Chondrocyte (in vitro differentiated cells): ENCODE measurements around the gene TWF1. TPM values are rescaled to one million over a fixed set of nuclear protein-coding genes. Genes with fewer than 3 reads are reported as not detected.

Experiments
- DNase-seq: peaks from one replicate; pipeline ENCODE4 v3.0.0; 2021; ENCODE audit warnings: mixed read lengths, low spot score
- H3K27ac Mint-ChIP-seq: one replicate; pipeline ENCODE4 v1.8.0; 2021; ENCODE audit warnings: mild to moderate bottlenecking, moderate library complexity, mixed read lengths; ENCODE audit not compliant: unreplicated experiment
- H3K27me3 Mint-ChIP-seq: 2 replicates; pipeline ENCODE4 v1.8.0; 2021; ENCODE audit warnings: low read depth, mixed read lengths
- H3K36me3 Mint-ChIP-seq: 2 replicates; pipeline ENCODE4 v1.8.0; 2021; ENCODE audit warnings: low read depth, mixed read lengths
- H3K4me1 Mint-ChIP-seq: 2 replicates; pipeline ENCODE4 v1.8.0; 2021; ENCODE audit warnings: low read depth, mild to moderate bottlenecking, mixed read lengths
- H3K4me3 Mint-ChIP-seq: one replicate; pipeline ENCODE4 v1.8.0; 2021; ENCODE audit warnings: mild to moderate bottlenecking, moderate library complexity, mixed read lengths; ENCODE audit not compliant: unreplicated experiment
- H3K9me3 Mint-ChIP-seq: 2 replicates; pipeline ENCODE4 v1.8.0; 2021; ENCODE audit warnings: low read depth, mixed read lengths
- total RNA-seq: library from RNA; stranded (reverse); gene quantifications from 3 replicates; pipeline ENCODE4 v1.2.1, GENCODE V29; 2021
- TF ChIP-seq, protein P1 (sequence below): fragments of 200-600 bp; sonication (generic); IDR thresholded peaks from 2 replicates; pipeline ENCODE4 v1.5.0; 2021; ENCODE audit warnings: antibody characterized with exemption, mild to moderate bottlenecking, moderate library complexity

TWF1 gene
- total RNA-seq, 1 donor from 2014 or later, result 91.6 TPM

- Mint-ChIP-seq H3K27me3 (no peaks in the 10 kb centered on the region), H3K27ac (peak overlapping the region; percentile 100), H3K36me3 (peaks cover 3% of the 10 kb centered on the region), H3K4me1 (peaks cover 26% of the 10 kb centered on the region), H3K9me3 (no peaks in the 10 kb centered on the region), H3K4me3 (peak overlapping the region; percentile 99)
- DNase-seq, result no peak
- TF ChIP-seq, protein P1, sequence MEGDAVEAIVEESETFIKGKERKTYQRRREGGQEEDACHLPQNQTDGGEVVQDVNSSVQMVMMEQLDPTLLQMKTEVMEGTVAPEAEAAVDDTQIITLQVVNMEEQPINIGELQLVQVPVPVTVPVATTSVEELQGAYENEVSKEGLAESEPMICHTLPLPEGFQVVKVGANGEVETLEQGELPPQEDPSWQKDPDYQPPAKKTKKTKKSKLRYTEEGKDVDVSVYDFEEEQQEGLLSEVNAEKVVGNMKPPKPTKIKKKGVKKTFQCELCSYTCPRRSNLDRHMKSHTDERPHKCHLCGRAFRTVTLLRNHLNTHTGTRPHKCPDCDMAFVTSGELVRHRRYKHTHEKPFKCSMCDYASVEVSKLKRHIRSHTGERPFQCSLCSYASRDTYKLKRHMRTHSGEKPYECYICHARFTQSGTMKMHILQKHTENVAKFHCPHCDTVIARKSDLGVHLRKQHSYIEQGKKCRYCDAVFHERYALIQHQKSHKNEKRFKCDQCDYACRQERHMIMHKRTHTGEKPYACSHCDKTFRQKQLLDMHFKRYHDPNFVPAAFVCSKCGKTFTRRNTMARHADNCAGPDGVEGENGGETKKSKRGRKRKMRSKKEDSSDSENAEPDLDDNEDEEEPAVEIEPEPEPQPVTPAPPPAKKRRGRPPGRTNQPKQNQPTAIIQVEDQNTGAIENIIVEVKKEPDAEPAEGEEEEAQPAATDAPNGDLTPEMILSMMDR, result no peak
These were observed 588 bp upstream of the TWF1 start for GRCh38 chr12:43806737-43807072.

GRCh38 chr12:43805149-43805859 lies 813 bp downstream of the TWF1 start:
- peaks cover 26% of the 10 kb centered on the region for H3K4me1 Mint-ChIP-seq
- no peaks in the 10 kb centered on the region for H3K9me3 Mint-ChIP-seq
- peak overlapping the region; percentile 99 for H3K4me3 Mint-ChIP-seq
- peaks cover 7% of the 10 kb centered on the region for H3K36me3 Mint-ChIP-seq
- TF ChIP-seq, protein P1, result no peak
- peak overlapping the region; percentile 93 for H3K27ac Mint-ChIP-seq
- no peaks in the 10 kb centered on the region for H3K27me3 Mint-ChIP-seq
- no peak for DNase-seq

DNA sequence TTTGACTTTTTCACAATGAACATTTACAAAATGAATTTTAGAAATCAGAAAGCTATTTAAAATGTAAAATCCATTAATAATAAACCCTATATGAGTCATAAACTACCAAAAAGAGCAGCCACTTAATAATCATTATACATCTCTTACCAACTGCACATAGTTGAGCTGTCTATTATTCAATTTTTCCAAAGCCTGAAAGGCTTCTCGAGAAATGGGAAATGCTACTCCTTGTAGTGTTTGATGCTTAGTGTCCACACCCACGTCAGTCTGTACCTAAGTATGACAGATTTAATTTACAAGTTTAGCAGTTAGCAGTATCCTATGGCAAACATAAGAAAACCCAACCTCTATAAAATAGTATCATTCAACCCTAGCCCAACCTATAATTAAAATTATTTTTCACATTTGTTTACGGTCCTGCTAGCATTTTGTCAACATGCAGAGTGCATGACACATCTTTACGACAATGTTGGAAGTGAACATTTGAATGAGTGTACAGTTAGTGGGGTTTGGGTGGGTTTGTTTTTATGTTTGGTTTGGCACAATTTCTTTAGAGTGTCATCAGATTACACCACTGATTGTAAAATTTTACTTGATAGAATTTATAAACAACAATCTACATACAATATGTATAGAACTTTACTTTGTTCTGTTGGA lies 8.4 kb downstream of the TWF1 start:
- Mint-ChIP-seq H3K9me3 (no peaks in the 10 kb centered on the region), H3K4me1 (no peaks in the 10 kb centered on the region), H3K36me3 (peaks cover 21% of the 10 kb centered on the region), H3K4me3 (no peak overlapping the region), H3K27me3 (no peaks in the 10 kb centered on the region), H3K27ac (no peak overlapping the region)
- no peak for DNase-seq
- TF ChIP-seq, protein P1, result no peak

- TF ChIP-seq, protein P1, result no peak
- no peak for DNase-seq
- no peak overlapping the region for H3K27ac Mint-ChIP-seq
- no peaks in the 10 kb centered on the region for H3K27me3 Mint-ChIP-seq
- no peaks in the 10 kb centered on the region for H3K9me3 Mint-ChIP-seq
- no peak overlapping the region for H3K4me3 Mint-ChIP-seq
- H3K36me3 Mint-ChIP-seq, result peaks cover 18% of the 10 kb centered on the region
- H3K4me1 Mint-ChIP-seq, result no peaks in the 10 kb centered on the region
These were observed 10.3 kb downstream of the TWF1 start for GRCh38 chr12:43795716-43796280.

DNA sequence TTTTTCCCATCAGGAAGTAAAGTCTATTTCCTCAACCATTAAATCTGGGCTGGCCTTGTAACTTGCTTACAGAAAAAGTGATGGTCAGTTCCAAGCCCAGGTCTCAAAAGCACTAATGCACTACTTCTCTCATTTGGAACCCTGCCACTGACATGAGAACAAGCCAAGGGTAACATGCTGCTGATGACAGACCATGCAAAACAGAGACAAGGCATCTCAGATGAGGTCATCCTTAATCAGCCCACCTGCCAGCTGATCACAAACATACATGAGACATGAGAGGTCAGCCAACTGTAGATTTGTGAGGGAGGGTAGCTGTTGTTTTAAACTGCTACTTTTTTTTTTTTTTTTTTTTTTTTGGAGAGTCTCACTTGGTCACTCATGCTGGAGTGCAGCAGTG lies 16.2 kb downstream of the TWF1 start:
- no peak for DNase-seq
- peaks cover 4% of the 10 kb centered on the region for H3K4me1 Mint-ChIP-seq
- TF ChIP-seq, protein P1, result no peak
- no peak overlapping the region for H3K27ac Mint-ChIP-seq
- H3K36me3 Mint-ChIP-seq, result peaks cover 6% of the 10 kb centered on the region
- no peaks in the 10 kb centered on the region for H3K27me3 Mint-ChIP-seq
- no peak overlapping the region for H3K4me3 Mint-ChIP-seq
- H3K9me3 Mint-ChIP-seq, result no peaks in the 10 kb centered on the region
